ENCODE data around the gene PRDM16.

PRDM16 gene

GRCh38 chr1:3306583-3307291, 237.7 kb downstream of the PRDM16 start:
- DNase-seq (ENCODE audit: low read depth in 2 of 2): peak; percentile 61 to 70
- no peak for TF ChIP-seq CTCF (IDR thresholded peaks at IDR 0.05; ENCODE audit: low read depth, low read length)
- no peak overlapping the region for H3K4me3 ChIP-seq (replicated peaks in 1 of 2; ENCODE audit: low read depth in 2 of 2, low read length in 2 of 2)

- DNase-seq (ENCODE audit: low read depth in 2 of 2): no peak
- no peak overlapping the region for H3K4me3 ChIP-seq (replicated peaks in 1 of 2; ENCODE audit: low read depth in 2 of 2, low read length in 2 of 2)
- TF ChIP-seq CTCF (IDR thresholded peaks at IDR 0.05; ENCODE audit: low read depth, low read length): no peak
Measured at GRCh38 chr1:3307359-3307758, 238.4 kb downstream of the PRDM16 start.

GRCh38 chr1:3308053-3308452, 239.1 kb downstream of the PRDM16 start:
- DNase-seq (ENCODE audit: low read depth in 2 of 2): no peak
- no peak for TF ChIP-seq CTCF (IDR thresholded peaks at IDR 0.05; ENCODE audit: low read depth, low read length)
- no peak overlapping the region for H3K4me3 ChIP-seq (replicated peaks in 1 of 2; ENCODE audit: low read depth in 2 of 2, low read length in 2 of 2)

GRCh38 chr1:3310718-3311400, 241.9 kb downstream of the PRDM16 start:
- H3K4me3 ChIP-seq (replicated peaks in 1 of 2; ENCODE audit: low read depth in 2 of 2, low read length in 2 of 2): no peak overlapping the region
- TF ChIP-seq CTCF (IDR thresholded peaks at IDR 0.05; ENCODE audit: low read depth, low read length): no peak
- DNase-seq (ENCODE audit: low read depth in 2 of 2): no peak

GRCh38 chr1:3311711-3312110, 242.7 kb downstream of the PRDM16 start:
- DNase-seq (ENCODE audit: low read depth in 2 of 2): no peak
- no peak for TF ChIP-seq CTCF (IDR thresholded peaks at IDR 0.05; ENCODE audit: low read depth, low read length)
- H3K4me3 ChIP-seq (replicated peaks in 1 of 2; ENCODE audit: low read depth in 2 of 2, low read length in 2 of 2): no peak overlapping the region

GRCh38 chr1:3312310-3312897, 243.4 kb downstream of the PRDM16 start:
- H3K4me3 ChIP-seq (replicated peaks in 1 of 2; ENCODE audit: low read depth in 2 of 2, low read length in 2 of 2): no peak overlapping the region
- no peak for TF ChIP-seq CTCF (IDR thresholded peaks at IDR 0.05; ENCODE audit: low read depth, low read length)
- DNase-seq (ENCODE audit: low read depth in 2 of 2): no peak

Measured in cardiac fibroblast (primary cell).